HG02885 (cell line): ENCODE data around the gene ZBED1.
"Not testable (repeated sequence)": the region's sequence is repeated elsewhere in the genome, so short reads cannot be mapped to it uniquely, and the experiment has no call there.

ENCODE experiments used
- ATAC-seq: cut with Tn5 transposase; IDR thresholded peaks from one replicate; pipeline ENCODE4 v1.9.1; 2021; ENCODE audit warnings: mild to moderate bottlenecking; ENCODE audit not compliant: unreplicated experiment, poor library complexity

ZBED1 gene

DNA sequence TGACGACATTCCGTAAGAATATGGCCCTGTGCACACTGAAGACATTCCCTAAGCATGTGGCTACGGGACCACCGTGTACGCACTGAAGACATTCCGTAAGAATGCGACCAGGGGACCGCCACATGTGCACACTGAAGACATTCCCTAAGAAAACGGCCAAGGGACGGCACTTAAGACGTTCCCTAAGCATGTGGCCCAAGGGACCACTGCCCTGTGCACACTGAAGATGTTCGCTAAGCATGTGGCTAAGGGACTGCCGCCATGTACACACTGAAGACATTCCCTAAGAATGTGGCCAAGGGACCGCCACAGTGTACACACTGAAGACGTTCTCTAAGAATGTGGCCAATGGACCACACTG, 21.4 kb downstream of the ZBED1 start:
- no peak for ATAC-seq

GRCh38 chrX:2478546-2479419, 22.0 kb downstream of the ZBED1 start:
- no peak for ATAC-seq

DNA sequence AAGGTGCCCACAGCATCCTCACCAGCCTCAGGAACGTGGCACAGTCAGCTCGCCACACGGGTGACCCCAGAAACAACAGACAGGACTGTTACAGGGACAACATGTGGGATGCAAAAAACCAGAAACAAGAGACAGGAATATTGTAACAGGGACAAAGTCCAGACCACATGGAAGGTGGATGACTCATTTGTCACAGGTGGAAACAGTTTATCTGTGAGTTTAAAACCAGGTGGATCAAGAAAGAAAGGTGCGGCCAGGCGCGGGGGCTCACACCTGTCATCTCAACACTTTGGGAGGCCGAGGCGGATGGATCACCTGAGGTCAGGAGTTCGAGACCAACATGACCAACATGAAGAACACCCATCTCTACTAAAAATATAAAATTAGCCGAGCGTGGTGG, 23.5 kb downstream of the ZBED1 start:
- not testable (repeated sequence) for ATAC-seq

DNA sequence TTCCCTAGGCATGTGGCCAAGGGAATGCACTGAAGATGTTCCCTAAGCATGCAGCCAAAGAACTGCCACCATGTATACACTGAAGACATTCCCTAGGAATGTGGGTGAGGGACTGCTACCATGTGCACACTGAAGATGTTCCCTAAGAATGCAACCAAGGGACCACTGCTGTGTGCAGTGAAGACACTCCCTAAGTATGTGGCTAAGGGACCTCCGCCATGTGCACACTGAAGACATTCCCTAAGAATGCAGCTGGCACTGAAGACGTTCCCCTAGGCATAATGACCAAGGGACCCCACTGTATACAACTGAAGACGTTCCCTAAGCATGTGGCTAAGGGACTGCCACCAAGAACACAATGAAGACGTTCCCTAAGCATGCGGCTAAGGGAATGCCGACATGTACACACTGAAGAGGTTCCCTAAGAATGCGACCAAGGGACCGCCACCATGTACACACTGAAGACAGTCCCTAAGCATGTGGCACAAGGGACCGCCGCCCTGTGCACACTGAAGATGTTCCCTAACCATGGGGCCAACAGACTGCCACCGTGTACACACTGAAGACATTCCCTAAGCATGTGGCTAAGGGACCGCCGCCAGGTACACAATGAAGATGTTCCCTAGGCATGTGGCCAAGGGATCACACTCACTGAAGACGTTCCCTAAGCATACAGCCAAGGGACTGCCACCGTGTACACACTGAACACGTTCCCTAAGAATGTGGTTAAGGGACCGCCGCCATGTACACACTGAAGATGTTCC, 25.6 kb downstream of the ZBED1 start:
- ATAC-seq = no peak

DNA sequence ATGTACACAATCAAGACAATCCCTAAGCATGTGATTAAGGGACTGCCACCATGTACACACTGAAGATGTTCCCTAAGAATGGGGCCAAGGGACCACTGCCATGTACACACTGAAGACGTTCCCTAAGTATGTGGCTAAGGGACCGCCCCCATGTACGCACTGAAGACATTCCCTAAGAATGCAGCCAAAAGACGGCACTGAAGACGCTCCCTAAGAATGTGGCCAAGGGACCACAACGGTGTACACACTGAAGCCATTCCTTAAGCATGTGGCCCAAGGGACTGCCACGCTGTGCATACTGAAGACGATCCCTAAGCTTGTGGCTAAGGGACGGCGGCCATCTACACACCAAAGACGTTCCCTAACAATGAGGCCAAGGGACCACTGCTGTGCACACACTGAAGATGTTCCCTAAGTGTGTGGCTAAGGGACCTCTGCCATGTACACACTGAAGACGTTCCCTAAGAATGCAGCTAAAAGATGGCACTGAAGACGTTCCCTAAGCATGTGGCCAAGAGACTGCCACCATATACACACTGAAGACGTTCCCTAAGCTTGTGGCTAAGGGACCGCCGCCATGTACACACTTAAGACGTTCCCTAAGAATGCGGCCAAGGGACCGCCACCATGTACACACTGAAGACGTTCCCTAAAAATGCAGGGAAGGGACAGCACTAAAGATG, 26.4 kb downstream of the ZBED1 start:
- ATAC-seq = no peak

GRCh38 chrX:2473064-2473463, 27.7 kb downstream of the ZBED1 start:
- ATAC-seq = not testable (repeated sequence)

DNA sequence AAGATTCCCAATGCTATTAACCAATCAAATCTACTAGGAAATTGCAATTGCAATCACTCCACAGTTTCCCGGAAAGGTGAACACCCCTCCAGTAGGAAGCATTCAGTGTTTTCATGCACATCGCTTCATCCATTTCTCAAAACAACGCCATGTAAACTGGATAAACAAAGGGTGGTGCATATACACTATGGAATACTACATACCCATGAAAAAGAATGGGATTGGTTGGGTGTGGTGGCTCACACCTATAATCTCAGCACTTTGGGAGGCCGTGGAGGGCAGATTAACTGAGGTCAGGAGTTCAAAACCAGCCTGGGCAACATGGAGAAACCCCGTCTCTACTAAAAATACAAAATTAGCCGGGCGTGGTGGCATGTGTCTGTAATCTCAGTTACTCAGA, 29.1 kb downstream of the ZBED1 start:
- no peak for ATAC-seq

DNA sequence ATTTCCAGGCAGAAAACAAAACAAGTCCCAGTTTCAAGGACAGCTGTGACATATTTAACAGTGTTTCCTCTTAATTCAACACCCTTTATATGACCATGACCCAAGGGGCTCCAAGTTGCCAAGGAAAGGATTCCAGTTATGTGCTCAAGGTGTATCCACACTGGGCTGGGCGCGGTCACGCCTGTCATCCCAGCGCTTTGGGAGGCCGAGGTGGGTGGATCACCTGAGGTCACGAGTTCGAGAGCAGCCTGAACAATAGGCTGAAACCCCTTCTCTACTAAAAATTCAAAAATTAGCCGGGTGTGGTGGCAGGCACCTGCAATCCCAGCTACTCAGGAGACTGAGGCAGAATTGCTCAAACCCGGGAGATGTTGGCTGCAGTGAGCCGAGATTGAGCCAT, 29.6 kb downstream of the ZBED1 start:
- ATAC-seq = not testable (repeated sequence)

GRCh38 chrX:2469852-2470251, 30.9 kb downstream of the ZBED1 start:
- ATAC-seq = not testable (repeated sequence)

DNA sequence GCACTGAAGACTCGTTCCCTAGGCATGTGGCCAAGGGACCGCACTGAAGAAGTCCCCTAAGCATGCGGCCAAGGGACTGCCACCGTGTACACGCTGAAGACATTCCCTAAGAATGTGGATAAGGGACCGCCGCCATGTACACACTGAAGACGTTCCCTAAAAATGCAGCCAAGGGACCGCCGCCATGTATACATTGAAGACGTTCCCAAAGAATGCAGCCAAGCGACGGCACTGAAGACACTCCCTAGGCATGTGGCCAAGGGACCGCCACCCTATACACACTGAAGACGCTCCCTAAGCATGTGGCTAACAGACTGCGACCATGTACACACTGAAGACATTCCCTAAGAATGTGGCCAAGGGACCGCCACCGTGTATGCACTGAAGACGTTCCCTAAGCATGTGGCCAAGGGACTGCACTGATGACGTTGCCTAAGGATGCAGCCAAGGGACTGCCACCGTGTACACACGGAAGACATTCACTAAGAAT, 31.5 kb downstream of the ZBED1 start:
- ATAC-seq = no peak

- ATAC-seq = no peak
These were observed 32.2 kb downstream of the ZBED1 start for GRCh38 chrX:2468261-2469195.

DNA sequence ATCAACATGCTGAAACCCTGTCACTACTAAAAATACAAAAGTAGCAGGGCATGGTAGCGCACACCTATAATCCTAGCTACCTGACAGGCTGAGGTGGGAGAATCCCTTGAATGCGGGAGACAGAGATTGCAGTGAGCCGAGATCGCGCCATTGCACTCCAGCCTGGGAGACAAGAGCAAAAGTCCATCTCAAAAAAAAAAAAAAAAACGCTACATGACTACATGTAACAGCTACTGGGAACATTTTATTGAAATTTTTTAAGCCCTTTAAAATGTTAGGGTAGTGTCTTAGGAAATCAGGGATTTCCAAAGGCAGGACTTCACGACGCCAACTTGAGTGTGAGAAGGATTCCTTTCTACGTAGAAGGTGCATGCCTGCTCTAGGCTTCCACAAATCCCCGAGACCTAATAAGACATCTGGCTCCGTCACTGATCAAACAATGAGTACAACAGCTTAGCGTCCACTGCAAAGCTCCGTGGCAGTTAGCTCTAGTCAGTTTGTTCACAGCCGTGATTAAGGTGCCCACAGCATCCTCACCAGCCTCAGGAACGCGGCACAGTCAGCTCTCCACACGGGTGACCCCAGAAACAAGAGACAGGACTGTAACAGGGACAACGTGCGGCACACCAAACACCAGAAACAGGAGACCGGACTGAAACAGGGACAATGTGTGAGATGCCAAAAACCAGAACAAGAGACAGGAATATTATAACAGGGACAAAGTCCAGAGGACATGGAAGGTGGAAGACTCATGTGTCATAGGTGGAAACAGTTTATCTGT, 33.7 kb downstream of the ZBED1 start:
- no peak for ATAC-seq

DNA sequence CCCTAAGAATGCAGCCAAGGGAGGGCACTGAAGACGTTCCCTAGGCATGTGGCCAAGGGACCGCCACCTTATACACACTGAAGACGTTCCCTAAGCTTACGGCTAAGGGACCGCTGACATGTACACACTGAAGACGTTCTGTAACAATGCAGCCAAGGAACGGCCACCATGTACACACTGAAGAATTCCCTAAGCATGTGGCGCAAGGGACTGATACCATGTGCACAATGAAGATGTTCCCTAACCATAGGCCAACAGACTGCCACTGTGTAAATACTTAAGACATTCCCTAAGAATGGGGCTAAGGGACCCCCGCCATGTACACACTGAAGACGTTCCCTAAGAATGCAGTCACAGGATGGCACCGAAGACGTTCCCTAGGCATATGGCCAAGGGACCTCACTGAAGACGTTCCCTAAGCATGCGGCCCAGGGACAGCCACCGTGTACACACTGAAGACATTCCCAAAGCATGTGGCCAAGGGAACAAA, 36.1 kb downstream of the ZBED1 start:
- no peak for ATAC-seq

DNA sequence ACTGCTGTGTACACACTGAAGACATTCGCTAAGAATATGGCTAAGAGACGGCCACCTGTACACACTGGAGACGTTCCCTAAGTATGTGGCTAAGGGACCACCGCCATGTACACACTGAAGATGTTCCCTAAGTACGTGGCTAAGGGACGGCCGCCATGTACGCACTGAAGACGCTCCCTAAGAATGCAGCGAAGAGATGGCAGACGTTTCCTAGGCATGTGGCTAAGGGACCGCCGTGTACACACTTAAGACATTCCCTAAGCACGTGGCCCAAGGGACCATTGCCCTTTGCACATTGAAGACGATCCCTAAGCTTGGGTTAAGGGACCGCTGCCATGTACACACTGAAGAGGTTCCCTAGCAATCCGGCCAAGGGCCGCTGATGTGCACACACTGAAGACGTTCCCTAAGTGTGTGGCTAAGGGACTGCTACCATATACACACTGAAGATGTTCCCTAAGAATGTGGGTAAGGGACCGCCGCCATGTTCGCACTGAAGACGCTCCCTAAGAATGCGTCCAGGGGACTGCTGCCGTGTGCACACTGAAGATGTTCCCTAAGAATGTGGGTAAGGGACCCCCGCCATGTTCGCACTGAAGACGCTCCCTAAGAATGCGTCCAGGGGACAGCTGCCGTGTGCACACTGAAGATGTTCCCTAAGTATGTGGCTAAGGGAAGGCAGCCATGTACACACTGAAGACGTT, 36.7 kb downstream of the ZBED1 start:
- ATAC-seq = no peak

DNA sequence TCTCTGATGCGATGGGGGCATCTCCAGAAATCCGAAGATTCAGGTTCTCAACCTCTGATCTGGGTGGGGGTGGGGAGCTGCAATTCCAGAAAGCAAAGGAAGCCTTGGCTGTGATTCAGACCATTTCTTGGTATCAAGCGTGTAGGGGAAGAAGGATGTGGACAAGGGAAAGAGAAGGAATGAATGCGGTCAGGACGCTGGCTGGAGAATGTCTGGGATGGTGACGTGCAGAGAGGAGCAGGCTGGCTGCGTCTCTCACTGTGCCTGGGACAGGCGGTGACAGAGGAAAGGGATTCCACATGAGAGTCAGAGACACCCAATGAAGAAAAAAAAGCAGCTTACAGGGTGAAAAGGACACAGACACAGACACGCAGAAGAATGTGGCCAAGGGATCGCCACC, 37.3 kb downstream of the ZBED1 start:
- not testable (repeated sequence) for ATAC-seq

DNA sequence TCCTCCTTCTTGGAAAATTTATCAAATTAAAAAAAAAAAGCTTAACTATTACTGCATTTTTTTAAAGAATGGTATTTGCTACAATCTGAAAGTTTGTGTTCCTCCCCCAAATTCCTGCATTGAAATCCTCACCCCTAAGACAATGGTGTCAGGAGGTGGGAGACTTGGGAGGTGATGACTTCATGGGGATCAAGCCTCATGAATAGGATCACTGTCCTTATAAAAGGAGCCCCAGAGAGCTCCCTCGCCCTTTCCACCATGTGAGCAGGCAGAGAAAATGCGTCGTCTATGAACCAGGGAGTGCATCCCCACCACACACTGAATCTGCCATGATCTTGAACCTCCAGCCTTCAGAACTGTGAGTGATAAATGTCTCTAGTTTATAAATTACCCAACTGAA, 38.0 kb downstream of the ZBED1 start:
- no peak for ATAC-seq

GRCh38 chrX:2462074-2462473, 38.7 kb downstream of the ZBED1 start:
- ATAC-seq = no peak

GRCh38 chrX:2461711-2462016, 39.1 kb downstream of the ZBED1 start:
- no peak for ATAC-seq
